CD4-positive, alpha-beta T cell treated with Interleukin-15 for 1 hour (primary cell): Measurements from ENCODE around the gene MMP25.
"Not testable (repeated sequence)": the region's sequence is repeated elsewhere in the genome, so short reads cannot be mapped to it uniquely, and the experiment has no call there.

Experiments
- DNase-seq: peaks from one replicate; pipeline ENCODE4 v3.0.0-alpha.2; 2020

Gene MMP25

GRCh38 chr16:3074860-3075522 lies 28.6 kb downstream of the MMP25 start:
- peak; percentile 86 for DNase-seq

GRCh38 chr16:3075523-3075915 lies 29.2 kb downstream of the MMP25 start:
- DNase-seq, result no peak

GRCh38 chr16:3075946-3076345 lies 29.6 kb downstream of the MMP25 start:
- DNase-seq, result not testable (repeated sequence)

DNA sequence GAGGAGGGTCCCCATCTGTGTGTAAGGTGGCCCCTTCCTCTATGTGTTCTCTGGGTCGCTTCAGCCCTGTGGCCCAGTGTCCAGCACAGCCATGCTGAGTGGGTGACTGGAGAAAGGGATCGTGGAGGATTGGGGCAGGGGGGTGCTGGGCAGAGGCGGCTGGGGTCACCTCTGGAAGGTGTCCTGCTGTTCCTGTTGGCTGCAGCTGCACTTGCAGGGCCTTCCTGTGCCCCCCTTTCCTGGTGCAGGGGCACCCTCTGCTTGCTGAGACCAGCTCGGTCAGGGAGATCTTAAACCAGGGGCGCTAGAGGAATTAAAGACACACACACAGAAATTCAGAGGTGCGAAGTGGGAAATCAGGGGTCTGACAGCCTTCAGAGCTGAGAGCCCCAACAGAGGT lies 30.2 kb downstream of the MMP25 start:
- DNase-seq, result no peak

- no peak for DNase-seq
Observed at GRCh38 chr16:3080024-3080423, 33.7 kb downstream of the MMP25 start.

DNA sequence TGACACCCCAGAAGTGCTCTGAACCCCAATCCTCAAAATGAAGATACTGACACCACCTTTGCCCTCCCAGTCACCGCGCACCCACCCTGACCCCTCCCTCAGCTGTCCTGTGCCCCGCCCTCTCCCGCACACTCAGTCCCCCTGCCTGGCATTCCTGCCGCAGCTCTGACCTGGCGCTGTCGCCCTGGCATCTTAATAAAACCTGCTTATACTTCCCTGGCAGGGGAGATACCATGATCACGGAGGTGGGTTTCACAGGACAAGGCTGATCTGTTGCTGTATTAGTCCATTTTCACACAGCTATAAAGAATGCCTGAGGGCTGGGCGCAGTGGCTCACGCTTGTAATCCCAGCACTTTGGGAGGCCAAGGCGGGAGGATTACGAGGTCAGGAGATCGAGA lies 35.6 kb downstream of the MMP25 start:
- DNase-seq, result not testable (repeated sequence)

DNA sequence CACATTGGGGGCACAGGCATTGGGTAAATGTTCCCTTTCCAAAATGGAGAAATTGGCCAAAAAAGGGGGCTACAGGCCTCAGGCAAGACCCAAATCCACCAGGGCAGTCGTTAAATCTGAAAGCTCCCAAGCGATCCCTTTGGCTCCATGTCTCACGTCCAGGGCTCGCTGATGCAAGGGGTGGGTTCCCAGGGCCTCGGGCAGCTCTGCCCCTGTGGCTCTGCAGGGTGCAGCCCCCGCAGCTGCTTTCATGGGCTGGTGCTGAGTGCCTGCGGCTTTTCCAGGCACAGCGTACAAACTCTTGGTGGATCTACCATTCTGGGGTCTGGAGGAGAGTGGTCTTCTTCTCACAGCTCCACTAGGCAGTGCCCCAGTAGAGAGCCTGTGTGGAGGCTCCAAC lies 37.0 kb downstream of the MMP25 start:
- not testable (repeated sequence) for DNase-seq

DNA sequence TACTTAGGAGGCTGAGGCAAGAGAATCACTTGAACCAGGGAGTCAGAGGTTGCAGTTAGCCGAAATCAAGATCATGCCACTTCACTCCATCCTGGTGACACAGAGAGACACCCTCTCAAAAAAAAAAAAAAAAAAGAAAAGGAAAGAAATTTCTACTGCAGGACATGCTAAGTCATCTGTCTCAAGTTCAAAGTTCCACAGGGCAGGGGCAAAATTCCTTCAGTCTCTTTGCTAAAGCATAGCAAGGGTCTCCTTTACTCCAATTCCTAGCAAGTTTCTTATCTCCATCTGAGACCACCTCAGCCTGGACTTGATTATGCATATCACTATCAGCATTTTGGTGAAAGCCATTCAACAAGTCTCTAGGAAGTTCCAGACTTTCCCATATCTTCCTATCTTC lies 38.1 kb downstream of the MMP25 start:
- DNase-seq, result no peak

- DNase-seq, result no peak
Observed at GRCh38 chr16:3084969-3085670, 38.8 kb downstream of the MMP25 start.

- no peak for DNase-seq
Observed at GRCh38 chr16:3085868-3086595, 39.7 kb downstream of the MMP25 start.

DNA sequence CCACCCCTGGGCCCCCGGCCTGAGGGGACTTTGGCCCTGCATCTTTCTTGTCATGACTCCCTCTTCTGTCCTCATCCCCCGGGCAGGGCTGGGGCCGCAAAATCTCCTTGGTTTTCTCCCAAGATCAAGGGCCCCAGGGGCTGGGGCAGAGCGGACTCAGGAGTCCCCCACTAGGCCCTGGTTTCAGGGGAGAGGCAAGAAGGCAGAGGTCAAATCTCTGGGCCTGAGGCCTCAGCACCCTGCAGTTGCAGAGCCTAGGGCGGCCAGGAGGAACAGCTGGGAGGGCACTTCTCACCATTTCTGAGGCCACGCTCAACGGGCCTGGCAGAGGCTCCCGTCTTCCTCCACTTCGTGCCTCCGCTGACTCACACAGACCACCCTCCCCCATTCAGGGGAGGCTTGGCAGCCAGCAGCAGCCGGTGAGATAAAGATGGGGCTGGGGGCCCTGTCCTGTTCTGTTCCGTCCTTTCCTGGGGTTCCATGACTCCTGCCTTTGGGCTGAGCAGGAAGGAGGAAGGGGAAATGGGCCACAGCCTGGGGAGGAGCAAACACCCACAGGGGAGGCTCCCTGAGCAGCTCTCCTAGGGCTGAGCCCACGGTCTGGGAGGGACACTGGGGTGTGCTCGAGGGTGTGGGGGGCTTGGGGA lies 40.4 kb downstream of the MMP25 start:
- DNase-seq, result no peak

DNA sequence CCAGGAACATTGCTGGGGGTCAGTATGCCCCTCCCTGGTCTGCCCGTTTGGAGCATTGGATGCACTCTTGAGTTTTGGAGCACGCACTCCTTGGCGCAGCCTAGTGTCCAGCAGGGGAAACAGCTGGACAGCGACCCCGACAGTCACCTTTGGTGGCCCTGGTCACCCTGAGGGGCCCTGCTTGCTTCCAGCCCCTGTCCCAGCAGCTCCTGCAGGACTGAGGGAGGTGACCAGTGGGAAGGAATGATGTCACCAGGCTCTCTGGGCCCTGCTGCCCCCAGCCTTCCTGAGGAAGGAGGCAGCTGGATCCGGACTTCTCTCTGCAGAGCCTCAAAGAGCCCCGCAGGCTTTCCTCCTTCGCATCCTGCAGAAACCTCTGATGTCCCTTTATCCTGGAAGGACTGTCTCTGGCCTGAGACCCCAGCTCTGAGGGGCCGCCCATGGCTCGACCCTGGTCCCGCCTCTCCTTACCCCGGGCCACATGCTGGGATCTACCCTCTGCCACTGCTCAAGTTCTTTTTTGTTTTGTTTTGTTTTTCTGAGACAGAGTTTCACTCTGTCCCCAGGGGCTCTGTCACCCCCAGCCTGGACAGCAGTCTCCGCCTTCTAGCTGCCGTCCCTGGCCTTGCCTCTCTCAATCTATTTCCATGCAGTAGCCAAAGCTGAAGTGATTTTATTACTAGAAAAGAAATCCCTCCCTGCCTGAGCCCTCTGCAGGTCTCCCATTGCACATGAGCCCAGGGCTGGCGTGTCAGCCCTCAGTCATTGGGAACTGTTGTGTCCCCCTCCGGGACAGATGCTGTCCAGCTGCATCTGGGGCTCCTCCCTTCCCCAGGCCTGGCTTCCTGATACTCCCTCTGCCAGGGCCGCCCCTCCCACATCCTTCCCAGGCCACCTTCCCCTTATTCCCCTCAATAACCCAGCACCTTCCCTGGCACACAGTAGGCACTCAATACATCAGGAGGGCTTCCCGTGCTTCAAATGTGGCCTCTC lies 41.2 kb downstream of the MMP25 start:
- no peak for DNase-seq

GRCh38 chr16:3088450-3088849 lies 42.1 kb downstream of the MMP25 start:
- no peak for DNase-seq

GRCh38 chr16:3088925-3089716 lies 42.8 kb downstream of the MMP25 start:
- no peak for DNase-seq

DNA sequence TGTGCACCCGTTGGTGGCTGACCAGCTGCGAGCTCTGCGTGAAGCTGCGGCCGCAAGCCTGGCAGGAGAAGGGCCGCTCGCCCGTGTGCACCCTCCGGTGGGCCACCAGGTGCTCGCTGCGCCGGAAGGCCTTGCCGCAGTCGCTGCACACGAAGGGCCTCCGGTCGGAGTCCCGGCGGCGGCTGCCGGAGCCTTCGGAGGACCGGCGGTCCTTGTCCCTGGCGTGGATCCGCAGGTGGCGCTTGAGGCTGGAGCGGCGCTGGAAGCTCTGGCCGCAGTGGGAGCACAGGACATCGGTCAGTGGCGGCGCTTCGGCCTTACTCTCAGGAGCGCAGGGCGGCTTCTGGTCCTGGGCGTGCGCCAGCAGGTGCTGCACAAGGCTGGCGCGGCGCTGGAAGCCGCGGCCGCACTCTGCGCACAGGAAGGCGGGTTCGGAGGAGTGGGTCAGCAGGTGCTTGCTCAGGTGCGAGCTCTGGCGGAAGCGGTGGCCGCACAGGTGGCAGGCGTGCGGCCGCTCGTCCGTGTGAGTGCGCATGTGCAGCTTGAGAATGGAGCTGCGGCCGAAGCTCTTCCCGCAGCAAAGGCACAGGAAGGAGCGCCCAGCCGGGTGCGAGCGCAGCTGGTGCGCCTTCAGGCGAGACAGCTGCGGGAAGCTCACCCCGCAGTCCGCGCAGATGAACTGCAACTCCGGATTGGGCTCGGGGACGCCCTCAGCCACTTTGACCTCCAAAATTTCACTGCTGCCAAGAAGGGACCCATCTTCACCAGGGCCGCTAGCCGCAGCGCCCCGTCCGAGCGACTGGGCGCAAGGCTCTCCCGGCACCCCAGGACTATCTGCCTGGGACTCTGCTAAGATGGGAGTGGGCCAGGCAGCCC lies 43.6 kb downstream of the MMP25 start:
- DNase-seq, result no peak

DNA sequence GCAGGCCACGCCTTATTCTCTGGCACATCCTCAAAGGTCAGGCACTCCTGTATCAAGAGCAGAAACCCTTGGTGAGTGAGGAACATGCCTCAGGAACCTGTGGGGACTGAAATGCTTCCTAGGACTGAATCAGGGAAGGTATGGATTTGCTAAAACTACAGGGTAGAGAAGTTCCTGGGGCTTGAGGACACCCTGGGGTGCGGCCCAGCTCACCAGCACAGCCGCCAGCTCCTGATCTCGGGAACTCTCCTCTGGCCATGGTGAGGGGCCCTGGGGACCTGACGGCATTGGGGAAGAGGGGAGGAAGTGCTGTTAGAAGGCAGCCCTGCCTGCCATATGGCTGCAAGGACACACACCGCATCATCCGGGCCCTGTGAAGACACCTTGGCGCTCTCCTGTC lies 45.2 kb downstream of the MMP25 start:
- no peak for DNase-seq

GRCh38 chr16:3092501-3092941 lies 46.2 kb downstream of the MMP25 start:
- no peak for DNase-seq

- no peak for DNase-seq
Observed at GRCh38 chr16:3094289-3095027, 48.1 kb downstream of the MMP25 start.

DNA sequence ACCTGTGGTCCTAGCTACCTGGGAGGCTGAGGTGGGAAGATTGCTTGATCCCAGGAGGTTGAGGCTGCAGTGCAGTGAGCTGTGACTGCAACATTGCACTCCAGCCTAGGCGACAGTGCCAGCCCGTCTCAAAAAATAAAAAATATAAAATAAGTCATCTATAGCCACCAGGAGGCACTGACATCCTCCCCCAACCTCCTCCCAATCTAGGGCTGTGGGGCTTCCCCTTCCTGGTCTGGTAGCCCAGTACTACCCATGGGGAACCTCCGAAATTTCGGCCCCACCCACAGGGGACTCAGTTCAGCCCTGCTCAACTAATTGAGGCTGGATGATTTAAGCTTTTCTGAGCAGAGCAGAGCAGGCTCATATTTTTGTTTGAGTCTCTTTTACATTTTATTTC lies 49.5 kb downstream of the MMP25 start:
- DNase-seq, result peak; percentile 84

GRCh38 chr16:3096362-3096761 lies 50.0 kb downstream of the MMP25 start:
- DNase-seq, result no peak
